Measurements from ENCODE around the gene NLRP11. TPM values are rescaled to one million over a fixed set of nuclear protein-coding genes. Genes with fewer than 3 reads are reported as not detected.

NLRP11 gene
- total RNA-seq = under 1 TPM in 6 of 7 donors, not detected in 1; 0.08 to 0.62 (median 0.42) TPM
- under 1 TPM; 0.13 to 0.51 TPM for polyA plus RNA-seq
- long read RNA-seq, donor 1, partial matches to known transcripts = 6 of 6 reads
- long read RNA-seq, donor 1, other reads (novel, unspliced or antisense) = 0 of 6 reads
- long read RNA-seq, donor 2, partial matches to known transcripts = 0 of 2 reads
- long read RNA-seq, donor 2, other reads (novel, unspliced or antisense) = 0 of 2 reads
- long read RNA-seq, donor 3, partial matches to known transcripts = 2 of 2 reads
- long read RNA-seq, donor 3, other reads (novel, unspliced or antisense) = 0 of 2 reads

DNA sequence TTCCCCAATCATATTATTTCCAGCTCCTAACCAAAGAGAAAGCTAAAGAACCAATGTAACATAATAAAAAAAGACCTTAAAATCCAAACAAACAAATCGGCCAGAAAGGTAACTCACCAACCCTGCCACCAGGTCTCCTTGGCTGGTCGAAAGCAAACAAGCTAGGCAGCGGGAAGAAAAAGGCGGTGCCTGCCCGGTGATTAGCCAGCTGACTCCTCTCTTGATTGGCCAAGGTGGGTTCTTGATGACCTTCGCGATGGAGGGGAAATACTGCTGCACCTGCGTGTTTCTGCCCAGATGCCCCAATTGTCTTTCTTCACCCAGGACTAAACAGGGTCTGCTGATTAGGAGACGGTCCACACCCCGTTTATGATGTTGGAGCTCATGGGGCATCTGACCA lies at the start of gene NLRP11:
Gene NLRP11, minus strand, starts transcription at position 154 of the 400 bp plus-strand sequence. CDS start 13,825 bp downstream, outside the sequence.
- Histone ChIP-seq H3K9me3 (peaks cover 0 to 5% of the 10 kb centered on the region in 2 donors), H3K27me3 (no peaks in the 10 kb centered on the region), H3K4me3 (no peak within 1 kb of the TSS), H3K27ac (no peak within 1 kb of the TSS), H3K4me1 (ENCODE audit: insufficient read depth) (no peaks in the 10 kb centered on the region), H3K36me3 (no peaks in the 10 kb centered on the region)
- intact Hi-C loops (cut with DNase I) = no loop called here
- WGBS, 3 donors = 84 to 90% (median 88%) methylated on average over 10 of the region's 10 CpGs
- no peak for DNase-seq
- TF ChIP-seq, protein P1, sequence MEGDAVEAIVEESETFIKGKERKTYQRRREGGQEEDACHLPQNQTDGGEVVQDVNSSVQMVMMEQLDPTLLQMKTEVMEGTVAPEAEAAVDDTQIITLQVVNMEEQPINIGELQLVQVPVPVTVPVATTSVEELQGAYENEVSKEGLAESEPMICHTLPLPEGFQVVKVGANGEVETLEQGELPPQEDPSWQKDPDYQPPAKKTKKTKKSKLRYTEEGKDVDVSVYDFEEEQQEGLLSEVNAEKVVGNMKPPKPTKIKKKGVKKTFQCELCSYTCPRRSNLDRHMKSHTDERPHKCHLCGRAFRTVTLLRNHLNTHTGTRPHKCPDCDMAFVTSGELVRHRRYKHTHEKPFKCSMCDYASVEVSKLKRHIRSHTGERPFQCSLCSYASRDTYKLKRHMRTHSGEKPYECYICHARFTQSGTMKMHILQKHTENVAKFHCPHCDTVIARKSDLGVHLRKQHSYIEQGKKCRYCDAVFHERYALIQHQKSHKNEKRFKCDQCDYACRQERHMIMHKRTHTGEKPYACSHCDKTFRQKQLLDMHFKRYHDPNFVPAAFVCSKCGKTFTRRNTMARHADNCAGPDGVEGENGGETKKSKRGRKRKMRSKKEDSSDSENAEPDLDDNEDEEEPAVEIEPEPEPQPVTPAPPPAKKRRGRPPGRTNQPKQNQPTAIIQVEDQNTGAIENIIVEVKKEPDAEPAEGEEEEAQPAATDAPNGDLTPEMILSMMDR (IDR thresholded peaks at IDR 0.05) = no peak
- TF ChIP-seq POLR2A (IDR thresholded peaks at IDR 0.05) = no peak
- TF ChIP-seq EP300 (IDR thresholded peaks at IDR 0.05) = no peak

DNA sequence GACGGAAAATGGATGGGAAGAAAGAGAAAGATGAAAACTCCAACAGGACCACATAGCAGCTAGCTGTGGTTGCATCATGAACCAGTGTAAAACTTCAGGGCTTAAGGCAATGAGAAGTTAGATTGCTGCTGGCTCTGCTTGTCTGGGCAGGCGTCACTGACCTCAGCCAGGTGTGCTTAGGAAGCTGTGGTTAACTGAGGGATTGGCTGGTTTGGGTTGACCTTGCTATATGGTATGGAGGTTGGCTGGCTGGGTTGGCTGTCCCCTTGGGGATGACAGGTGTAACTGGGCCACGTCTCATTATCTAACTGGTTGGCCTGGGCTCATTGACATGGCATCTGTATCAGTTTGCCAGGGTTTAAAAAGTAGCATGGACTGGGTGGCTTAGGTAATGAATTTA lies 45.4 kb upstream of the NLRP11 start:
- Histone ChIP-seq H3K4me3 (no peak overlapping the region), H3K27ac (no peak overlapping the region)
- 37 to 59% (median 52%) methylated on average over 3 of the region's 3 CpGs for WGBS, 3 donors

GRCh38 chr19:55870736-55871135 lies 38.9 kb upstream of the NLRP11 start:
- no peak overlapping the region for H3K4me3 ChIP-seq
- DNase-seq = no peak
- WGBS, 3 donors = 82 to 87% (median 86%) methylated on average over 11 of the region's 11 CpGs
- no peaks in the 10 kb centered on the region for H3K36me3 ChIP-seq
- intact Hi-C loops (cut with DNase I) = no loop called here
- TF ChIP-seq POLR2A (IDR thresholded peaks at IDR 0.05) (no peak), EP300 (IDR thresholded peaks at IDR 0.05) (no peak)
- TF ChIP-seq, protein P1 (IDR thresholded peaks at IDR 0.05) = no peak
- H3K4me1 ChIP-seq (ENCODE audit: insufficient read depth) = no peaks in the 10 kb centered on the region
- no peak overlapping the region for H3K27ac ChIP-seq
- H3K27me3 ChIP-seq = no peaks in the 10 kb centered on the region
- no peaks in the 10 kb centered on the region for H3K9me3 ChIP-seq

More for the DNA sequence above, 45.4 kb upstream of the NLRP11 start:
- Histone ChIP-seq H3K27me3 (no peaks in the 10 kb centered on the region), H3K36me3 (no peaks in the 10 kb centered on the region), H3K4me1 (ENCODE audit: insufficient read depth) (no peaks in the 10 kb centered on the region), H3K9me3 (peaks cover 0 to 5% of the 10 kb centered on the region in 2 donors)
- intact Hi-C loops (cut with DNase I) = no loop called here
- DNase-seq = no peak
- TF ChIP-seq EP300 (IDR thresholded peaks at IDR 0.05) = no peak
- TF ChIP-seq, protein P1 (IDR thresholded peaks at IDR 0.05) = no peak
- TF ChIP-seq POLR2A (IDR thresholded peaks at IDR 0.05) = no peak

DNA sequence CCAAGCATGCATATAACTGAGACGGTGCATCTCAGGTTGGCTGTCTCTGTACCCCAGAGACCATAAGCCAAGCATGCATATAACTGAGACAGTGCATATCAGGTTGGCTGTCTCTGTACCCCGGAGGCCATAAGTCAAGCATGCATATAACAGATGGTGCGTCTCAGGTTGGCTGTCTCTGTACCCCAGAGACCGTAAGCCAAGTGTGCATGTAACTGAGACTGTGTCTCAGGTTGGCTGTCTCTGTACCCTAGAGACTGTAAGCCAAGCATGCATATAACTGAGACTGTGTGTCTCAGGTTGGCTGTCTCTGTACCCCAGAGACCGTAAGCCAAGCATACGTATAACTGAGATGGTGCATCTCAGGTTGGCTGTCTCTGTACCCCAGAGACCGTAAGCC lies 35.3 kb upstream of the NLRP11 start:
- Histone ChIP-seq H3K9me3 (no peaks in the 10 kb centered on the region), H3K4me3 (no peak overlapping the region), H3K27me3 (no peaks in the 10 kb centered on the region), H3K27ac (no peak overlapping the region), H3K36me3 (no peaks in the 10 kb centered on the region), H3K4me1 (ENCODE audit: insufficient read depth) (no peaks in the 10 kb centered on the region)
- intact Hi-C loops (cut with DNase I) = no loop called here
- WGBS, 3 donors = 90 to 93% (median 91%) methylated on average over 7 of the region's 7 CpGs
- DNase-seq = no peak
- TF ChIP-seq POLR2A (IDR thresholded peaks at IDR 0.05) (no peak), EP300 (IDR thresholded peaks at IDR 0.05) (no peak)
- TF ChIP-seq, protein P1 (IDR thresholded peaks at IDR 0.05) = no peak

Data from ovary (tissue), 10 donors.